Endothelial cell of umbilical vein (primary cell): ENCODE results near the gene C19orf85. TPM values are rescaled to one million over a fixed set of nuclear protein-coding genes. Genes with fewer than 3 reads are reported as not detected.

Source experiments
- BruUV-seq: library from RNA; stranded (reverse); fragments of 400-500 nt; replicated peaks from 2 replicates; lab custom pipeline; 2021; lab: Mats Ljungman, UMichigan
- CTCF ChIA-PET: fragments of 300-600, 350-600 bp; sonication (Branson Sonifier 250); formaldehyde crosslinking; loops from one replicate; lab custom pipeline; 2021; ENCODE audit warnings: antibody characterized with exemption, inconsistent platforms; lab: Charles Lee
- POLR2A ChIA-PET: fragments of 300-600, 350-600 bp; sonication (Branson Sonifier 250); formaldehyde crosslinking; loops from one replicate; lab custom pipeline; 2021; ENCODE audit warnings: antibody characterized with exemption, inconsistent platforms; lab: Charles Lee
- DNase-seq: peaks from one replicate; pipeline ENCODE4 v3.0.0-alpha.2; 2011; ENCODE audit warnings: low read depth, low spot score
- FAIRE-seq: peaks from 2 replicates; lab custom pipeline; 2011; peaks lifted over from hg19 to GRCh38; lab: Jason Lieb, UNC
- H2AFZ ChIP-seq: 2 replicates; pipeline ENCODE4 v1.6.0; 2012; ENCODE audit warnings: low read depth, low read length, control low read depth, inconsistent platforms
- H3K27ac ChIP-seq: 2 replicates; pipeline ENCODE4 v1.5.1; 2011; ENCODE audit warnings: low read depth, mild to moderate bottlenecking, control low read depth, low read length, moderate library complexity; ENCODE audit not compliant: insufficient read depth
- H3K27me3 ChIP-seq, 2 experiments: 2 replicates each; pipeline versions ENCODE4 v1.6.0 to v1.6.1; 2011; ENCODE audit warnings: low read length in 2 of 2, mixed read lengths in 1 of 2; ENCODE audit not compliant: control insufficient read depth in 2 of 2, insufficient read depth in 2 of 2
- H3K36me3 ChIP-seq, 2 experiments: 2 replicates in 1 of 2; 3 replicates in 1 of 2; pipeline ENCODE4 v1.5.1; 2011; ENCODE audit warnings: low read length in 2 of 2, mild to moderate bottlenecking in 1 of 2, moderate library complexity in 1 of 2; ENCODE audit not compliant: control insufficient read depth in 2 of 2, insufficient read depth in 2 of 2; ENCODE audit errors: extremely low read depth in 1 of 2
- H3K4me1 ChIP-seq: 3 replicates; pipeline ENCODE4 v1.5.1; 2011; ENCODE audit warnings: mild to moderate bottlenecking, low read length; ENCODE audit not compliant: control insufficient read depth, insufficient read depth; ENCODE audit errors: extremely low read depth
- H3K4me2 ChIP-seq: 2 replicates; pipeline ENCODE4 v1.6.1; 2011; ENCODE audit warnings: low read length, control low read depth, mixed read lengths; ENCODE audit not compliant: insufficient read depth
- H3K4me3 ChIP-seq, 3 experiments: fragments of 200-600 bp in 1 of 3; sonication (generic), shearing (Covaris generic) in 1 of 3; replicated peaks in 1 of 3; 2 replicates each; pipeline ENCODE4 v1.5.1; 2011 to 2016; ENCODE audit warnings: control low read depth in 3 of 3, low read length in 3 of 3, mild to moderate bottlenecking in 2 of 3, inconsistent platforms in 1 of 3, low read depth in 1 of 3, moderate library complexity in 1 of 3; ENCODE audit not compliant: insufficient read depth in 1 of 3
- H3K79me2 ChIP-seq: 2 replicates; pipeline ENCODE4 v1.6.0; 2012; ENCODE audit warnings: low read length, inconsistent platforms; ENCODE audit not compliant: control insufficient read depth, insufficient read depth
- H3K9ac ChIP-seq: replicated peaks from 2 replicates; pipeline ENCODE3; 2011; ENCODE audit warnings: low read length, control low read depth; ENCODE audit not compliant: insufficient read depth; ENCODE audit errors: extremely low read depth
- H3K9me1 ChIP-seq: replicated peaks from 3 replicates; pipeline ENCODE4 v1.6.0; 2011; ENCODE audit warnings: mild to moderate bottlenecking, low read length; ENCODE audit not compliant: control insufficient read depth, insufficient read depth; ENCODE audit errors: extremely low read depth
- H3K9me3 ChIP-seq: replicated peaks from 2 replicates; pipeline ENCODE4 v1.5.1; 2012; ENCODE audit warnings: low read length, inconsistent platforms; ENCODE audit not compliant: control insufficient read depth, insufficient read depth
- H4K20me1 ChIP-seq: replicated peaks from 2 replicates; pipeline ENCODE3; 2011; ENCODE audit warnings: mild to moderate bottlenecking, low read length; ENCODE audit not compliant: control insufficient read depth, insufficient read depth; ENCODE audit errors: extremely low read depth
- CTCF ChIP-seq, 2 donors: IDR thresholded peaks; 1 replicate in 1 of 2; 2 replicates in 1 of 2; pipeline ENCODE4 v1.5.1; 2011; ENCODE audit warnings: low read length in 2 of 2, mild to moderate bottlenecking in 2 of 2, moderate library complexity in 2 of 2, control low read depth in 1 of 2, inconsistent platforms in 1 of 2, low read depth in 1 of 2; ENCODE audit not compliant: insufficient read depth in 1 of 2; ENCODE audit errors: extremely low read depth in 1 of 2
- GATA2 ChIP-seq: IDR thresholded peaks from 2 replicates; pipeline ENCODE4 v1.7.0; 2011; ENCODE audit warnings: low read depth, mild to moderate bottlenecking, moderate library complexity, mixed read lengths, low read length; ENCODE audit not compliant: insufficient read length, insufficient read depth
- JUN ChIP-seq: IDR thresholded peaks from 2 replicates; pipeline ENCODE4 v1.6.1; 2011; ENCODE audit warnings: borderline replicate concordance, low read depth; ENCODE audit not compliant: insufficient read length, insufficient read depth
- MYC ChIP-seq: IDR thresholded peaks from one replicate; pipeline ENCODE4 v1.6.1; 2011; ENCODE audit warnings: mild to moderate bottlenecking, low read depth, low read length
- POLR2AphosphoS5 ChIP-seq: IDR thresholded peaks from 2 replicates; pipeline ENCODE4 v1.6.1; 2012; ENCODE audit warnings: low read depth, mild to moderate bottlenecking, control low read depth, low read length, moderate library complexity; ENCODE audit not compliant: insufficient read depth
- dilution Hi-C: fragments of 300-500 bp; cut with MboI; formaldehyde crosslinking; loops from one replicate; pipeline ENCODE4 v1.15.0; 2019; ENCODE audit warnings: low sequenced_read_pairs; ENCODE audit not compliant: extremely low pct_ligation_motif_present
- intact Hi-C: fragments of 100-400 bp; cut with micrococcal nuclease; formaldehyde crosslinking; loops from one replicate; pipeline ENCODE4 v1.10.0; 2022
- polyA plus RNA-seq, 4 experiments: library from polyadenylated mRNA; depleted of rRNA in 3 of 4; stranded (reverse) in 3 of 4; unstranded in 1 of 4; fragments of >200 nt; gene quantifications; 2 replicates each; pipeline versions ENCODE4 v1.2.1 to v1.2.3, GENCODE V29; 2011 to 2012; ENCODE audit warnings: missing spikeins in 1 of 4
- total RNA-seq: library from RNA; stranded (reverse); gene quantifications from 2 replicates; pipeline ENCODE4 v1.2.3, GENCODE V29; 2021

The C19orf85 gene
- total and polyA plus RNA-seq, 2 donors (not counting 3 experiments of a cell fraction or from before 2014, with no cell fraction given) = not detected

DNA sequence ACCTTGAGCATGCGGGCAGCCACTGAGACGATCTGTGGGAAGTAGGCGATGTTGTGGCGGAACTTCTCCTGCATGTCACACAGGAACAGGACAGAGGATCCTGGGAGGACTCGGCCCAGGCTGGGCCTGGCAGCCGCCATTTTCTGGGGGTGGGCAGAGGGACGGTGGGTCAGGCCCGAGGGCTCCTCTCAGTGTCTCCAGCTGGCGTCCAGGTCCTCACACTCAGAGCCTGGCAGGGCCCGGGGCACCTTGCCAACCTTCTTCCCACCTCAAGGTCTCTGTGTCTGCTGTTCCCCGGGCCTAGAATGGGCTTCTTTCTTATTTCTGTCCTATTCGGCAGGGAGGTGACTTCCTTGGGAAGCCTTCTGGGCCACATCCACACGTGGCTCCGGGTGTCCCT, 8.2 kb downstream of the C19orf85 start:
- Histone ChIP-seq H3K4me2 (no peak overlapping the region), H4K20me1 (no peaks in the 10 kb centered on the region), H3K9me3 (no peaks in the 10 kb centered on the region), H3K9ac (no peak overlapping the region), H3K27ac (no peak overlapping the region), H3K79me2 (no peaks in the 10 kb centered on the region), H3K36me3 (peaks cover 0 to 3% of the 10 kb centered on the region in 2 experiments), H2AFZ (no peak overlapping the region), H3K4me1 (peaks cover 9% of the 10 kb centered on the region), H3K9me1 (no peaks in the 10 kb centered on the region), H3K27me3 (peaks cover 4 to 11% of the 10 kb centered on the region in 2 experiments), H3K4me3 (no peak overlapping the region)
- TF ChIP-seq POLR2AphosphoS5 (no peak), MYC (no peak), CTCF (IDR thresholded peaks at IDR 0.05; ENCODE audit: extremely low read depth in 1 of 2, insufficient read depth in 1 of 2, low read depth in 1 of 2, low read length in 2 of 2) (no peak), GATA2 (no peak), JUN (no peak)
- CTCF ChIA-PET = no interaction called here
- POLR2A ChIA-PET = no interaction called here
- no peak for FAIRE-seq
- dilution Hi-C loops (no loop called here), intact Hi-C loops (no loop called here)
- DNase-seq = no peak
- BruUV-seq = no TSS peak
